22Rv1 (cell line): Measurements from ENCODE around the gene UBAC1.
"Not testable (repeated sequence)": the region's sequence is repeated elsewhere in the genome, so short reads cannot be mapped to it uniquely, and the experiment has no call there.

Source experiments
- CTCF ChIP-seq: fragments of 450-650 bp; IDR thresholded peaks from 2 replicates; pipeline ENCODE4 v1.5.1; 2017; ENCODE audit warnings: mild to moderate bottlenecking
- ZFX ChIP-seq: fragments of 450-650 bp; IDR thresholded peaks from 2 replicates; pipeline ENCODE4 v1.6.1; 2017; ENCODE audit warnings: antibody characterized with exemption, borderline replicate concordance

- not testable (repeated sequence) for TF ChIP-seq CTCF, ZFX
Measured at GRCh38 chr9:135892327-135892726, 68.8 kb downstream of the UBAC1 start.
